Myometrial cell (primary cell): ENCODE measurements around the gene CES3. TPM values are rescaled to one million over a fixed set of nuclear protein-coding genes. Genes with fewer than 3 reads are reported as not detected.

Source experiments
- total RNA-seq: library from RNA; depleted of rRNA; stranded (reverse); fragments of >200 nt; gene quantifications from 2 replicates; pipeline ENCODE4 v1.2.3, GENCODE V29; 2015

The CES3 gene, protein sequence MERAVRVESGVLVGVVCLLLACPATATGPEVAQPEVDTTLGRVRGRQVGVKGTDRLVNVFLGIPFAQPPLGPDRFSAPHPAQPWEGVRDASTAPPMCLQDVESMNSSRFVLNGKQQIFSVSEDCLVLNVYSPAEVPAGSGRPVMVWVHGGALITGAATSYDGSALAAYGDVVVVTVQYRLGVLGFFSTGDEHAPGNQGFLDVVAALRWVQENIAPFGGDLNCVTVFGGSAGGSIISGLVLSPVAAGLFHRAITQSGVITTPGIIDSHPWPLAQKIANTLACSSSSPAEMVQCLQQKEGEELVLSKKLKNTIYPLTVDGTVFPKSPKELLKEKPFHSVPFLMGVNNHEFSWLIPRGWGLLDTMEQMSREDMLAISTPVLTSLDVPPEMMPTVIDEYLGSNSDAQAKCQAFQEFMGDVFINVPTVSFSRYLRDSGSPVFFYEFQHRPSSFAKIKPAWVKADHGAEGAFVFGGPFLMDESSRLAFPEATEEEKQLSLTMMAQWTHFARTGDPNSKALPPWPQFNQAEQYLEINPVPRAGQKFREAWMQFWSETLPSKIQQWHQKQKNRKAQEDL
- not detected in 2 replicates for total RNA-seq

GRCh38 chr16:66961065-66961744 is at the start of gene CES3:
Gene CES3, plus strand, starts transcription at chr16:66961266. Its CDS starts 42 bp downstream, at chr16:66961308.

DNA sequence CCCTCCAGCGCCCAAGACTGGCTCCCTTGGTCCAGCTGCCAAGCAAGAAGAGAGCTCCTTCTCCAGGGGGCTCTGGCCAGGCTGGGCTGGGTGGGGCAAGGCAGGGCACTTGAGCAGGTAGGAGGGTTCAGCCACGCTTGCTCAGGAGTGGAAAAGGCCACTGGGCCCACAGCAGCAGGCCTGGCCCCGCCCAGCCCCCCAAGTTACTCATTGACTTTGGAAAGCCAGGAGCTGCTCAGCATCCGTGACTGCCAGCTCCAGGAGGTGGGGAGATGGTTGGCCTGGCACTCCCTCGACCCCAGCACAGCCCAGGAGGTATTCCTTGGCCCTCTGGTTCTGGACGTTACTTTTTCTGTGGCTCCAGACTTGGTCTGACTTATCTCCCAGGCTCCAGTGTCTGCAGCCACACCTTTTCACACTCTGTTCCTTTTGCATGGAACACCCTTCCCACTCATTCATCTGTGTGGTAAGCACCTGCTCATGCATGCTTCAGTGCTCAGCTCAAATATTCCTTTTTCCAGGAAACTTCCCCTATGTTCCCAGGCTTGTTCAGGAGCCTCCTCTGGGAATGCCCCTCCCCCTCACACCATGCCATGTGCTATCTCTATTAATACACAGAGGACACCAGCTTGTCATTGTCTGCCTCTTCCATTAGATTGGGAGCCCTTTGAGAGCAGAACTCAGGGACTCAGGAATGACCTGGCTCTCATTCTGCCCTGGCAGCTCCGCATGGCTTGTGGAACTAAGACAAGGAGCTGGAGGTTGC is 42.1 kb upstream of the CES3 start, which contains the start of gene CDH16:
Gene CDH16 (minus strand): TSS at position 83 of the 766 bp plus-strand sequence. CDS start 820 bp downstream, outside the sequence.

DNA sequence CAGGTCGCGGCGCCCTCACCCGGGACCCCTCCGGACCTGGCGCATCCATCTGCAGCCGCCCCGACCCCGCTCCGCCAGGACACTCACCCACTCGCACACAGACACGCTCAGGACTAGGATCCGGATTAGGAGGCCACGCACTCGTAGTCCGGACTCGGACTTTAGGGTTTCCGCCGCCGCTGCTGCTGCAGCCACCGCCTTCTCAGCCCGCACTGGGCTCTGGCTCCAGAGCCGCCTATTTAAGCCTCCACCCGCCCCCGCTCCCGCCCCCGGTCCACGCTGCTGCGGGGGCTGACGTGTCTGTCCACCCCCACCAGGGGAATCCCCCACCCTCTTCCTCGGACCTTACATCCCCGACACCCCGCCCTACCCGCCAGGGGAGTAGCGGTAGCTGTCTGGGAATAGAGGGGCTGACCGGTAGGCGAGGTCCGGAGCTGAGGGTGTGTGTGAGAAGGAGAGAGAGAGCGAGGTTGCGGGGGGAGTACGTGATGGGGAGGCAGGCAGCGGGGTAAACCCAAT is 35.7 kb upstream of the CES3 start, which contains the start of gene RRAD:
Gene RRAD (minus strand): TSS at position 214 of the 519 bp plus-strand sequence. CDS start 356 bp downstream, outside the sequence.

DNA sequence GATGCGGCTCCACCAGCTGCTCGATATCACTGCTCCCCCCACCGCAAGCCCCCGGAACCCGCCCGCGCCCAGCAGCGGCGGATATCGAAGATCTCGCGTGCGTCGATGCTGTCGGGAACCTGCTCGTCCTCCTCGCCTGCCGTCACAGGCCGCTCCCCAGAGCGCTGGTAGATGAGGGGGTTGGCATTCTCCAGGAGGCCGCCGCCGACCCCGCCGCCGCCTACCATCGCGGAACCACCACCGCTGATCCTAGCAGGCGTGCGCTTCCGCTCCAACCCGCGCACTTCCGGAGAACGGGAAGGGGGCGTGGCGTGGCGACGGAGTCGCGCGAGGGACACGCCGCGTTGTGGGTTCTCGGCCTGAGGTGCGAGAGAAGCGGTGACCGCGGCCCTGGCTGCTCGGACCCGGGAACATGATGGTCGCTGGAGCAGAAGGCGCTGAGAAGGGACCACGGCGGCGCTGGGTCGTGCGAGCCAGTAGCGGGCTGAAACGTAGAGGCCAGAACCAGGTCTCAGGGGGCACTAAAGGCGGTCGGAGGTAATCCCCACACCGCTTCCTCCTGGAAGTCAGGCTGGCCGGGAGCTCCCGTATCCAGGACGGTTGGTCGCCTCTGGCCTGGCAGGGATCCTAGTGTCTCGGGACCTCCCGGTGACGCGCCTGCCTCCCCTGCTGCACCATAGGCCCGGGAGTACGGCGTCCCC is 26.8 kb upstream of the CES3 start, which contains the start of gene CIAO2B:
Gene CIAO2B (minus strand): TSS at position 265 of the 701 bp plus-strand sequence. CDS start 38 bp downstream, at position 227.

DNA sequence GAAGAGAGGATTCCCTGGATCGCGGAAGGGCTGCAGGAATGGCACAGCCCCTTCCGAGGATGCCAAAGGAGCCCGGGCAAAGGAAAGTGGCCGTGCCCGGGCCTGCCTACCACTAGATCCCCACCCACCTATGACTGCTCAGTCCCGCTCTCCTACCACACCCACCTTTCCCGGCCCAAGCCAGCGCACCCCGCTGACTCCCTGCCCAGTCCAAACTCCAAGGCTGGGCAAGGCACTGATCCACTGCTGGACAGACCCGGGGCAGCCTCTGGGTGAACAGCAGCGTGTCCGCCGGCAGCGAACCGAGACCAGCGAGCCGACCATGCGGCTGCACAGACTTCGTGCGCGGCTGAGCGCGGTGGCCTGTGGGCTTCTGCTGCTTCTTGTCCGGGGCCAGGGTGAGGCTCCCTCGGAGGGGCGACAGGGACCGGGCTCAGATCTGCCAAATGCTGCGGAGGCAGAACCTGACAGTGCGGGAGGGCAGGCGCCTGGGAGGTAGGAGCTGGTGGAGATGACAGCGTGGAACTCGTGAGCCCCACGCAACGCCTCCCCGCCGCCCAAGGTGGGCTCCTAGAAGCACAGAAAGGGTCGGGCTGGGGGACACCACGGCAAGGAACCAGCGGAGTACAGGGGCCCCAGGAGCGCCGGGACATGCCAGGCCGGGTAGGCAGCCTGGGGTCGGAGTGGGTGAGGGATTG is 25.6 kb upstream of the CES3 start, which contains the start of gene CES2:
Gene CES2 (plus strand): TSS at position 203 of the 698 bp plus-strand sequence. CDS start 120 bp downstream, at position 323.

DNA sequence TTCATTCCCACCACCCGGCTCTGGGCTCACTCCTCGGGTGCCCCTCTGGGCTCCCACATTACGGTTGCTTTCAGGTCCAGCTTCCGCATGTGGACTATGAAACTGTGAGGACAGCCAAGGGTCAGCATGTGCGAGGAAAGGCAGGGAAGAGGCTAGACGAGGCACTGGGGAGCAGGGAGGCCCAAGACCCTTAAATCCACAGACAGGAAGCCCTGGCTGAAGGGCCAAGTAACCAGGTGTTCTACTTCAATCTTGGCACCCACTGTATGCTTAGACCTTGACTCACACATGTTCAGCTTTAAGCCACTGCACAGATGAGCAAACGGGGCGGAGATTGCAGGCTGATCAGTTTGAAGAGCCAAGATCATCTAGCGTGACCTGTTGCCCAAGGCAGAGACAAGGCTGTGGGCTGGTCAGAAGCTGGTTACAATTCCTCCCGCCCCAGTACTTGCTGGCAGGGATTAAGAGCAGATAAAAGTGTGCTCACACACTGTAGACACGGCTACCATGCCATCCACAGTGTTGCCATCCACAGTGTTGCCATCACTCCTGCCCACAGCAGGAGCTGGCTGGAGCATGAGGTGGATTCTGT is 27.2 kb downstream of the CES3 start, which contains the start of gene CES4A:
Gene CES4A (plus strand): TSS at position 393 of the 592 bp plus-strand sequence. CDS start 184 bp downstream, at position 577.

Other genes starting within 250 kb of the CES3 start
- 49.0 and 53.5 TPM in 2 replicates for gene DYNC1LI2, start 209.7 kb upstream of the CES3 start, total RNA-seq
- not detected in 2 replicates for gene TERB1, start 159.7 kb upstream of the CES3 start, total RNA-seq
- 68.0 and 76.9 TPM in 2 replicates for gene NAE1, start 130.3 kb upstream of the CES3 start, total RNA-seq
- gene CA7, start 116.9 kb upstream of the CES3 start, total RNA-seq: not detected in 2 replicates
- gene PDP2, start 80.8 kb upstream of the CES3 start, total RNA-seq: 5.3 and 10.1 TPM in 2 replicates
- not detected in 2 replicates for gene CDH16, start 42.4 kb upstream of the CES3 start, total RNA-seq
- gene RRAD, start 35.7 kb upstream of the CES3 start, total RNA-seq: 10.6 and 14.4 TPM in 2 replicates
- 143 and 174 TPM in 2 replicates for gene CIAO2B, start 26.9 kb upstream of the CES3 start, total RNA-seq
- gene CES2, start 25.8 kb upstream of the CES3 start, total RNA-seq: 17.9 and 22.5 TPM in 2 replicates
- gene CES4A, start 27.3 kb downstream of the CES3 start, total RNA-seq: 2.5 and 3.2 TPM in 2 replicates
- 37.2 and 62.0 TPM in 2 replicates for gene CBFB, start 67.9 kb downstream of the CES3 start, total RNA-seq
- gene PHAF1, start 148.7 kb downstream of the CES3 start, total RNA-seq: 13.5 and 13.8 TPM in 2 replicates
- gene B3GNT9, start 189.7 kb downstream of the CES3 start, total RNA-seq: 37.2 and 42.5 TPM in 2 replicates
- gene TRADD, start 198.6 kb downstream of the CES3 start, total RNA-seq: 32.9 and 33.7 TPM in 2 replicates
- 17.0 and 17.4 TPM in 2 replicates for gene FBXL8, start 198.7 kb downstream of the CES3 start, total RNA-seq
- 0.86 and 3.4 TPM in 2 replicates for gene HSF4, start 203.5 kb downstream of the CES3 start, total RNA-seq
- 16.7 and 22.9 TPM in 2 replicates for gene NOL3, start 209.3 kb downstream of the CES3 start, total RNA-seq
- gene MATCAP1, start 222.7 kb downstream of the CES3 start, total RNA-seq: 4.3 and 15.6 TPM in 2 replicates
- not detected in 2 replicates for gene EXOC3L1, start 228.9 kb downstream of the CES3 start, total RNA-seq
- gene E2F4, start 230.9 kb downstream of the CES3 start, total RNA-seq: 89.7 and 95.9 TPM in 2 replicates
- 0.58 and 1.6 TPM in 2 replicates for gene ELMO3, start 237.9 kb downstream of the CES3 start, total RNA-seq